Measurements from ENCODE around the gene KRTAP9-1.
"Not testable (repeated sequence)": the region's sequence is repeated elsewhere in the genome, so short reads cannot be mapped to it uniquely, and the experiment has no call there.

KRTAP9-1 gene

GRCh38 chr17:41184480-41184961 is 5.2 kb upstream of the KRTAP9-1 start, which contains the start of gene KRTAP4-1:
TSS of gene KRTAP4-1 (minus strand) at chr17:41184911. CDS start at chr17:41184854, 57 bp downstream.
- DNase-seq, result no peak

GRCh38 chr17:41185001-41185400 is 4.7 kb upstream of the KRTAP9-1 start:
- no peak for DNase-seq

- DNase-seq, result no peak
Observed at GRCh38 chr17:41186872-41187271, 2.8 kb upstream of the KRTAP9-1 start.

- no peak for DNase-seq
Observed at GRCh38 chr17:41190328-41190727, 641 bp downstream of the KRTAP9-1 start.

DNA sequence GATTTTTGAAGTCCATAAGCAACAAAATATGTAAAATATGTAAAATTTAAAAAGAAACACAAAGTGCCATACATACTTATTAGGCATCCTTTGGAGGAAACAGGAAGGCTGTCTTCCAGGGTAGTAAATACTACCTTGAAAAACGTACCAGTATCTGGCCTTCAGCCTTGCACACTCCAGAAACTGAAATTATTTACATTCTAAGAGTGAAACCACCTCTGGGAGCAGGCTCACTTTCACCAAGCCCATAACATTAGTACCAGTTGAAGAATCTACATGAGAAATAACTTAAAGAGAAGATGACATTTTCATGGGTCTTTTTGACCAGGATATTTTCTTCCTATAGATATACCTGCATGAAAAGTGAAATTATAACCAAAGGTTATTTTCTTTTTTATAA is 6.4 kb downstream of the KRTAP9-1 start:
- DNase-seq, result no peak

DNA sequence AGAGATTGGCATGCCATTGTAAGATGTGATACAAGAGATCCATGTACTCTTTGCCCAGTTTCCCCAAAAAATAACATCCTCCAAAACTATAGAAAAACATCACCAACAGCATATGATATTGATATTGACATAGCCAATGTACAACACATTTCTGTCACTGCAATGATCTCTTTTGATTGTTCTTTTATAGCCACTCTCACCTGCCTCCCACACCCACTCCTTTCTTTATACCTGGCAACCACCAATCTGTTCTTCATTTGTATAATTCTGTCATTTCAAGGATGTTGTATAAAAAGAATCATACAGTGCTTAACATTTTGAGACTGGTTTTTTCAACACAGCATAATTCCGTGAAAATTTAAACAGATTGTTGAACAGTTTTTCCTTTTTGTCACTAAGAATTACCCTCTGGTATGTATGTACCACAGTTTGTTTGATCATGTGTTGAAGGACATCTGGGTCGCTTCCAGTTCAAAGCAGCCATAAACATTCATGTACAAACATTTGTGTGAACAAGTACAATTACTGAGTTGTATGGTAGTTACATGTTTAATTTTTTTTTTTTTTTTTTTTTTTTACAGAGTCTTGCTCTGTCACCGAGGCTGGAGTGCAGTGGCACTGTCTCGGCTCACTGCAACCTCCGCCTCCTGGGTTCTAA is 9.9 kb downstream of the KRTAP9-1 start:
- DNase-seq, result no peak

DNA sequence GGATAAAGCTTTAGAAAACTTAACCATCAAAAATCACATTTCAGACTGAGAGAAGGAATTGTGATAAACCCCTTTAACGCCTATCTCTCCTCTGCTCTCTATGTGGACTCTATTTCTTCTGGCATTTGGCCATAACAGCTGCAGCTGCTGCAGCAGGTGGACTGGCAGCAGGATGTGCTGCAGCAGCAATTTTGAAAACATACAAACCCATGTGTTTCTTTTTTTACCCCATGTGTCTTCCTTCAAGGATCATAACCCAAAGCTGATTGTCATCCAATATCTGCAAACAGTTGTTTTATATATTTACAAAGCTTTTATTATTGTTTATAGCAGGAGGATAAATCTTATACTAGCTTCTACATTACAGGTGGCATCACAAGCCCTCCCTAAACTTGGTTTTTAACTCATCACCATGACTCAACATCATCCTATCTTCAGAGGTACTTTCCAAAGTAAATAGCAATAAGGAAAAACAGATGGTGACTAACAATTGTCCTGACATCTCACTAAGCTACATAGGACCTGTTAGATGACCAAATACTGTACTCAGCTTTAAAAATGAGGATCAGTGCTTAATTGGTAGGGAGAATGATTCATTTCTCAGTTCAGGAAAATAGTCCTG is 22.3 kb downstream of the KRTAP9-1 start:
- peak; percentile 39 for DNase-seq

- DNase-seq, result no peak
Observed at GRCh38 chr17:41212524-41213169, 23.0 kb downstream of the KRTAP9-1 start.

DNA sequence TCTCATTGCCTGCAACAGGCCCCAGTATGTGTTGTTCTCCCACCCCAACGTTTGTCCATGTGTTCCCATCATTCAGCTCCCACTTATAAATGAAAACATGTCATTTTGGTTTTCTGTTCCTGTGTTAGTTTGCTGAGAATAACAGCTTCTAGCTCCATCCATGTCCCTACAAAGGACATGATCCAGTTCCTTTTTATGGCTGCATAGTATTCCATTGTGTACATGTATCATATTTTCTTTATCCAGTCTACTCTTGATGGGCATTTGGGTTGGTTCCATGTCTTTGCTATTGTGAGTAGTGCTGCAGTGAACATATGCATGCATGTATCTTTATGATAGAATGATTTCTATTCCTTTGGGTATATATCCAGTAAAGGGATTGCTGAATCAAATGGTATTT is 26.0 kb downstream of the KRTAP9-1 start:
- DNase-seq, result no peak

DNA sequence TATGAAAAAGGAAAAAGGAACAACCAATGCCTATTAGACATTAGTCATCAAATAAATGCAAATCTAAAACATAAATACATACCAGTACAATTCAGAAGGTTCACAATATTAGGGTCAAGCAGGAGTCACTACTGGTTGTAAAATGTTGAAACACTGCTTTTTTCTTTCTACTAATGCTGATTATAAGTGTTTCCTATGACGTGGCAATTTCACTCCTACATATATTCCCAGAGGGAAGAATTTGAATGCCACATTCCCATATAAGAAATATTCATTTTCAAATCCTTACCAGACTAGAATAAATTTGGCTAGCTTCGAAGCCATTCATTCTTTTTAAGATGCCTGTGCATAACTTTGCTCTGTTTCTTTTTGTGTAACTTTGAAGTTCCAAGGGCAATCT is 34.1 kb downstream of the KRTAP9-1 start:
- no peak for DNase-seq

- DNase-seq, result no peak
Observed at GRCh38 chr17:41226051-41226450, 36.4 kb downstream of the KRTAP9-1 start.

GRCh38 chr17:41226598-41227095 is 37.0 kb downstream of the KRTAP9-1 start, which contains the start of gene KRTAP9-2:
TSS of gene KRTAP9-2 (plus strand) at chr17:41226648. CDS start at chr17:41226655, 7 bp downstream.
- DNase-seq, result not testable (repeated sequence)

DNA sequence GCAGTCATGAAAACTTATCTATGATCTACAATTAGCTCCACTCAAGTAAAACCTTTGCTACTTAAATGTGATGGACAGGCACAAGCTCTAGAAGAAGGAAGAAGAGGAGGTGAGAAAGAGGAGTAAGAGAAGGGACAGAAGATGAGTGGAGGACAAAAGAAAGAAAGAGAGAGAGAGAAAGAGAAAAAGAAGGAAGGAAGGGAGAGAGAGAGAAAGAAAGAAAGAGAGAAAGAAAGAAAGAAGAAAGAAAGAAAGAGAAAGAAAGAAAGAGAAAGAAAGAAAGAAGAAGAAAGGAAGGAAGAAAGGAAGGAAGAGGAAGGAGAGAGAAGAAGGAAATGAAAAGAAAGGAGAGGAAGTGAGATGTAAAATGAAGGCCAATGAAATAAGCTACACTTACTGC is 40.4 kb downstream of the KRTAP9-1 start:
- DNase-seq, result no peak

- DNase-seq, result no peak
Observed at GRCh38 chr17:41231731-41232130, 42.0 kb downstream of the KRTAP9-1 start.

GRCh38 chr17:41232399-41233105 is 42.9 kb downstream of the KRTAP9-1 start, which contains the start of gene KRTAP9-3:
TSS of gene KRTAP9-3 (plus strand) at chr17:41232449. CDS start at chr17:41232502, 53 bp downstream.
- DNase-seq, result not testable (repeated sequence)

DNA sequence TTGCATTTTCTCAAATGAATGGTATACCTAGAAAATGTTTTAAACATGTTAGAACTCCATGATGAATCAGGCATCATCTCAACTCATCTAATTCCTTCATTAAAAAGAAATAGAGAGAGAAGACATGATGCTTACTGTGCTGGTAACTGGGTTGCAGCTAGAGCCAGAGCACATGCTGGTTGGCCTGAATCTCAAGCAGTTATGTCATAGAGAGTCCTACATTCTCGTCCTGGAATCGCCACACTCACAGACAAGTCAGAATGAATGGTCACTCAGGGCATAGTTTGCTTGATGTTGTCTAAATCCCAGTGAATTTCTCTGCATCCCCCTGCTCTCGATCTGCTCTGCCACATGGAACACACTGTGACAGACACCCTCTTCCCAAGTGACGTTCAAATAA is 47.4 kb downstream of the KRTAP9-1 start:
- not testable (repeated sequence) for DNase-seq

- DNase-seq, result not testable (repeated sequence)
Observed at GRCh38 chr17:41237949-41238437, 48.3 kb downstream of the KRTAP9-1 start, which contains the start of gene KRTAP9-8. TSS of gene KRTAP9-8 (plus strand) at chr17:41237999. CDS start at chr17:41238052, 53 bp downstream.

Measured in kidney glomerular epithelial cell (primary cell).